ENCODE results near the gene OR2T12. TPM values are rescaled to one million over a fixed set of nuclear protein-coding genes. Genes with fewer than 3 reads are reported as not detected.
"Not testable (repeated sequence)": the region's sequence is repeated elsewhere in the genome, so short reads cannot be mapped to it uniquely, and the experiment has no call there.

OR2T12 gene
- not detected for total RNA-seq

DNA sequence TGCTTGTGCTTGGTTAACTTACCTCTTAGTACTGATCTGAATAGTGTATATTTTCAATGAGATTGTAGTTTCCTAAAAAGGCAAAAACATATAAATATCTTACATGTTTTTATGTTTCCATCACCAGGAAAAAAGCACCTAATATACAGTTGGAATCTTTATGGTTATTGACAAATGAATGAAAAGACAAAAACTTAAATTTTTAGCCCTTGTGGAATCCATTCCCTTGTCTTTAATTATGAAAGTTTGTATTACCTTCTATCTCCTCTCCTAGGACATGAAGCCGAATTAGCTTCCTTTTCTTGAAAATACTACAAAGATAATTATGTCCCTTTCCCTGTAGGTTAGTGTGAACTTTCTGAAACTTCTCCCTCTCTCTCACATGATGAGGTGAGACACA is at the start of gene OR2T12:
TSS of gene OR2T12 (minus strand) at position 101 of the 400 bp plus-strand sequence. CDS start 7,846 bp downstream, outside the sequence.
- TF ChIP-seq POLR2A (IDR thresholded peaks at IDR 0.05), result no peak
- TF ChIP-seq, protein P1, sequence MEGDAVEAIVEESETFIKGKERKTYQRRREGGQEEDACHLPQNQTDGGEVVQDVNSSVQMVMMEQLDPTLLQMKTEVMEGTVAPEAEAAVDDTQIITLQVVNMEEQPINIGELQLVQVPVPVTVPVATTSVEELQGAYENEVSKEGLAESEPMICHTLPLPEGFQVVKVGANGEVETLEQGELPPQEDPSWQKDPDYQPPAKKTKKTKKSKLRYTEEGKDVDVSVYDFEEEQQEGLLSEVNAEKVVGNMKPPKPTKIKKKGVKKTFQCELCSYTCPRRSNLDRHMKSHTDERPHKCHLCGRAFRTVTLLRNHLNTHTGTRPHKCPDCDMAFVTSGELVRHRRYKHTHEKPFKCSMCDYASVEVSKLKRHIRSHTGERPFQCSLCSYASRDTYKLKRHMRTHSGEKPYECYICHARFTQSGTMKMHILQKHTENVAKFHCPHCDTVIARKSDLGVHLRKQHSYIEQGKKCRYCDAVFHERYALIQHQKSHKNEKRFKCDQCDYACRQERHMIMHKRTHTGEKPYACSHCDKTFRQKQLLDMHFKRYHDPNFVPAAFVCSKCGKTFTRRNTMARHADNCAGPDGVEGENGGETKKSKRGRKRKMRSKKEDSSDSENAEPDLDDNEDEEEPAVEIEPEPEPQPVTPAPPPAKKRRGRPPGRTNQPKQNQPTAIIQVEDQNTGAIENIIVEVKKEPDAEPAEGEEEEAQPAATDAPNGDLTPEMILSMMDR (IDR thresholded peaks at IDR 0.05), result no peak
- H3K27me3 ChIP-seq, result no peaks in the 10 kb centered on the region
- intact Hi-C loops (cut with DNase I), result no loop called here
- H3K27ac ChIP-seq, result no peak within 1 kb of the TSS
- no peaks in the 10 kb centered on the region for H3K36me3 ChIP-seq
- DNase-seq, result no peak
- no peaks in the 10 kb centered on the region for H3K9me3 ChIP-seq
- WGBS, 2 donors, result 91 to 94% methylated on average over 1 of the region's 1 CpG
- no peak within 1 kb of the TSS for H3K4me3 ChIP-seq (replicated peaks in 1 of 3)
- no peaks in the 10 kb centered on the region for H3K4me1 ChIP-seq

DNA sequence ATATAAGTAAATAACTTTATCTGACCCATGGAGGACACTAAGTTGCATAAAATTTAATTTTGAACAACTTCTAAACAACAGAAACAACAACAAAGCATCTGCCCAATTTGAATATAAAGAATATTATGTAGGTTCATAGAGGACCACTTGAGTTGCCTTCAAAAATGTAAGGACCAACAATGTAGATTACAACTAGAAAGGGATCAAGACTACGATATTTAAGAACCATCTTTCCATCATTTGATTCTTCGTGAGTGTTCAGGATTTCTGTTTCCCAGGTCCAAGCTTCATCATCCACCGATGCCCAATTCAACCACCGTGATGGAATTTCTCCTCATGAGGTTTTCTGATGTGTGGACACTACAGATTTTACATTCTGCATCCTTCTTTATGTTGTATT is 45.3 kb upstream of the OR2T12 start, which contains the start of gene OR14C36:
TSS of gene OR14C36 (plus strand) at position 301 of the 400 bp plus-strand sequence. CDS start at position 301, 0 bp downstream.
- Histone ChIP-seq H3K4me3 (replicated peaks in 1 of 3) (no peak within 1 kb of the TSS), H3K4me1 (no peaks in the 10 kb centered on the region), H3K36me3 (no peaks in the 10 kb centered on the region), H3K9me3 (no peaks in the 10 kb centered on the region), H3K27me3 (no peaks in the 10 kb centered on the region), H3K27ac (no peak within 1 kb of the TSS)
- 74 to 79% methylated on average over 4 of the region's 4 CpGs for WGBS, 2 donors
- intact Hi-C loops (cut with DNase I), result no loop called here
- TF ChIP-seq, protein P1 (IDR thresholded peaks at IDR 0.05), result no peak
- TF ChIP-seq POLR2A (IDR thresholded peaks at IDR 0.05), result no peak
- DNase-seq, result no peak

GRCh38 chr1:248343451-248343850 is 40.2 kb upstream of the OR2T12 start:
- intact Hi-C loops (cut with DNase I), result no loop called here
- H3K36me3 ChIP-seq, result no peaks in the 10 kb centered on the region
- no peak overlapping the region for H3K4me3 ChIP-seq (replicated peaks in 1 of 3)
- H3K9me3 ChIP-seq, result no peaks in the 10 kb centered on the region
- DNase-seq, result no peak
- WGBS, 2 donors, result 57 to 58% methylated on average over 3 of the region's 3 CpGs
- H3K4me1 ChIP-seq, result no peaks in the 10 kb centered on the region
- H3K27ac ChIP-seq, result no peak overlapping the region
- H3K27me3 ChIP-seq, result no peaks in the 10 kb centered on the region
- TF ChIP-seq, protein P1 (IDR thresholded peaks at IDR 0.05), result no peak
- no peak for TF ChIP-seq POLR2A (IDR thresholded peaks at IDR 0.05)

DNA sequence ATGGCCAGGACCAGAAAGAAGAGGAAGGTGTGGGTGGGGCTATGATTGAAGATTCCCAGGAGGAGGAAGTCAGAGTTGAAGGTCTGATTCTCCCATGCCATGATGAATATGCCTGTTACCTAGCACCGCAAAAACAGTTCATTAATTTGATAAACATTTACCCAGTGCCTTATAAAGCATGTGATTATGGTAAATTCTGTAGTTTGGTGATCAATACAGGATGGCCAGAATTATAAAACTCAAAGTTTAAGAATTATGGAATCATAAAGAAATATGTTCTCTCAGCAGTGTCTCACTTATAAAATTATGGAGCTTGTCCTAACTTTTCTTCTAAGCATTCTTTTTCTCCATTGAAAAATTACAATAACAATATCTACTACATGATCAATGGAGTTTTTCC is 21.2 kb upstream of the OR2T12 start, which contains the start of gene OR2M7:
TSS of gene OR2M7 (minus strand) at position 101 of the 400 bp plus-strand sequence. CDS start at position 101, 0 bp downstream.
- no peaks in the 10 kb centered on the region for H3K9me3 ChIP-seq
- no peaks in the 10 kb centered on the region for H3K36me3 ChIP-seq
- no peaks in the 10 kb centered on the region for H3K27me3 ChIP-seq
- no peak within 1 kb of the TSS for H3K27ac ChIP-seq
- TF ChIP-seq, protein P1 (IDR thresholded peaks at IDR 0.05), result no peak
- TF ChIP-seq POLR2A (IDR thresholded peaks at IDR 0.05), result no peak
- intact Hi-C loops (cut with DNase I), result no loop called here
- 90 to 93% methylated on average over 1 of the region's 1 CpG for WGBS, 2 donors
- no peak for DNase-seq
- H3K4me3 ChIP-seq (replicated peaks in 1 of 3), result no peak within 1 kb of the TSS
- no peaks in the 10 kb centered on the region for H3K4me1 ChIP-seq

GRCh38 chr1:248316796-248317195 is 13.6 kb upstream of the OR2T12 start:
- H3K27ac ChIP-seq, result no peak overlapping the region
- TF ChIP-seq, protein P1 (IDR thresholded peaks at IDR 0.05), result no peak
- no peak for TF ChIP-seq POLR2A (IDR thresholded peaks at IDR 0.05)
- no peaks in the 10 kb centered on the region for H3K36me3 ChIP-seq
- intact Hi-C loops (cut with DNase I), result no loop called here
- no peaks in the 10 kb centered on the region for H3K4me1 ChIP-seq
- 86 to 90% methylated on average over 10 to 11 of the region's 11 CpGs for WGBS, 2 donors
- H3K4me3 ChIP-seq (replicated peaks in 1 of 3), result no peak overlapping the region
- no peaks in the 10 kb centered on the region for H3K27me3 ChIP-seq
- DNase-seq, result no peak
- no peaks in the 10 kb centered on the region for H3K9me3 ChIP-seq

DNA sequence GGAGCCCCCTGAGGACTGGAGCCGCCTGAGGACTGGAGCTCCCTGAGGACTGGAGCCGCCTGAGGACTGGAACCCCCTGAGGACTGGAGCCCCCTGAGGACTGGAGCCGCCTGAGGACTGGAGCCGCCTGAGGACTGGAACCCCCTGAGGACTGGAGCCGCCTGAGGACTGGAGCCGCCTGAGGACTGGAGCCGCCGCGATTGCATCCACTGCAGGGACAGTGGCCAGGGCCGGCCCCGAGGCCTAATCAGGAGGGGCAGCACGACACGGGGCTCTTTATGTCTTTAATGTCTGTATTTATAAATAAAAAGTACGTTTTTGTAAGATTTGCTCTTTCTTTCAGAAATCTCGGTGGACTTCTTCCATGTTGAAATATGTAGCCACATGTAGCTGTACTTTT is 3.5 kb upstream of the OR2T12 start:
- 84 to 87% methylated on average over 6 to 15 of the region's 15 CpGs for WGBS, 2 donors
- H3K4me1 ChIP-seq; H3K27me3 ChIP-seq; DNase-seq; intact Hi-C loops (cut with DNase I); H3K27ac ChIP-seq; H3K9me3 ChIP-seq; H3K36me3 ChIP-seq; H3K4me3 ChIP-seq (replicated peaks in 1 of 3): not testable (repeated sequence)
